ENCODE data around the gene DNAL4.

Gene DNAL4

DNA sequence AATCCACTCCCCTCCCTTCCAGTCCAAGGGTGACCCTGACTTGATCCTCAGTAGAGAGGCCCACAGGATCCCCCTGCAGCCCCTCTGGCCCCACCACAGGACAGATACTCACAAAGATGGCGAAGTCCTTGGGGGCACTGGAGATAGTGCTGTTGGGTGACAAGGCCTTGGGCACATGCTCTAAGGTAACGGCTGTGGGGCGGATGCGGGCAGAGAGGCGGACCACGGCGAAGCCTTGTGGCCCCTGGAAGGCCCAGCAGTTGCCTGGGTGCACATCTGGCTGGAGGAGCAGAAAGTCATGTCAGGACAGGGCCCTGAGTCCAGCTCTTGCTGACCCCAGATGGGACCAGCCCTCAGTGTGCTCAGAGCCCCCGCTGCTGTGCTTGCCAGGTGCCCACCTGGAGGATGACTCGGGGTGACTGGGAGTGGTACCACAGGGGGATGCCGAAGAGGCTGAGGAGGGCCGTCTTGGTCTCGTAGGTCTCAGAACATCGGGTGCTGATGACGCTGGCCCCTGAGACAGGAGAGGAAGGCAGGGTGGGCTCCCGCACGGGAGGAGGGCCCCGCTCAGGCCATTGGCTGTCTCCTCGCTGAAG is 55.4 kb downstream of the DNAL4 start:
- no peak for DNase-seq

DNA sequence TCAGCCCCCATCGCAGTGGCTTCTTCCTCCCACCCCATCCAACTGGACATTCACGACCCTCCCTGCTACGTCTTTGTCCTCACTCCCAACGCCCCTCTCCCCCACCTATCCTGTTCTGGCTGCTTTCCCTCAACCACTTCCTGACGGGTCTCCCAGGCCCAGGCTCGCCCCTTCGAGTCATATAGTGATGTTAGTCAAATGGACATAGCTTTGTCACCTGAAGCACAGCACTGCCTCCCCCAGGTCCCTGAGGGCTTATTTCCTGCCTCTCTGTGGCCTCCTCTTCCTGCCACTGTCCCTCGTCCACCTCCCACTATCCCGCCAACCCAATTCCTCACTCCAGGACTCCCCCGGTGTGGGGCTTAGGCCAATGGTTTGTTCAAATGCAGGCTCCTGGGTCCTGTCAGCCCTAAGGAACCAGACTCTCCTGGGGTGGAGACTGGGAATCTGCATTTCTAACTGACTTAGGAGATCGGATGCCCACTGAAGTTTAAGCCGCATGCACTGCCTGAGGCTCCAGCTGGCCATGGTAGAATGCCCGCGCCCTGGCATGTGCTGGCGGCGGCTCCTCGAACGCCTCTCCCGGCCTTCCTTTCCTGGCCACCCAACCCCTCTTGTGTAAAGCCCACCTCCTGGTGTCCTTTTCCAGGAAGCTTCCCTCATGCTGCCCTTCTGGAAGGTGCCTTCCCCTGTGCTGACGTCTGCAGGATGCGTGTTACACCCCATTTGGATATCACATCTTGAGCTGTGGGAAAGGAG is 56.5 kb downstream of the DNAL4 start:
- DNase-seq: no peak

DNA sequence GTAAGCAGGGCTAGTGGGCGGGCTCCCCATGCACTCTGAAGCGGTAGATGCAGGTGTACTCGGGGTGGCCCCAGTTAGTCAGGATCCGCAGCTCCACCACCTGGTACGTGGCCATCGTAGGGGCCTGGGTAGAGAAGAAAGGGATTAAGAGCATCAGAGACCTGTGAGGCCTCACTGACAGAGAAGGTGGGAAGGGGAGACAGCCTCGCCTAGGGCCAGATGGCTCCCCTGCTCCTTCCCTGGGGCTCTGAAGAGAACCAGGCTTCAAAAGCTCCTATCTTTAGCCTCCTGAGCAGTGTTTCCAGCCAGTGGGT is 57.7 kb downstream of the DNAL4 start:
- DNase-seq: no peak

GRCh38 chr22:38735465-38736256 is 58.3 kb downstream of the DNAL4 start:
- peak; percentile 21 for DNase-seq

DNA sequence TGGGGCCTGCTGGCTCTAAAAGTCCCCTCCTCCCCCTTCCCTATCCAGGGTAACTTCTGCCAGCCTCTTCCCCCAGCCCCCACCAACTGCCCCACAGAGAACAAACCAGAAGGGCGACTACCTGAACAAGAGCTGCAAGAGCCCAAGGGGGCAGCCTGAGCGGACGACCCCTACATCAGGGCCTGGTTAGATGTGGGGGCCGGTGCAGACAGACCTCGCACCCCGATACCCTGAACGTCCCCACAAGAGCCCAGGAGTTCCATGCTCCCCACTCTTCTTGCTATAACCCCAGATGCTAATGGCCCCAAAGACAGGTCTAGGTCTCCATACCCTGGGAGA is 58.8 kb downstream of the DNAL4 start:
- no peak for DNase-seq

DNA sequence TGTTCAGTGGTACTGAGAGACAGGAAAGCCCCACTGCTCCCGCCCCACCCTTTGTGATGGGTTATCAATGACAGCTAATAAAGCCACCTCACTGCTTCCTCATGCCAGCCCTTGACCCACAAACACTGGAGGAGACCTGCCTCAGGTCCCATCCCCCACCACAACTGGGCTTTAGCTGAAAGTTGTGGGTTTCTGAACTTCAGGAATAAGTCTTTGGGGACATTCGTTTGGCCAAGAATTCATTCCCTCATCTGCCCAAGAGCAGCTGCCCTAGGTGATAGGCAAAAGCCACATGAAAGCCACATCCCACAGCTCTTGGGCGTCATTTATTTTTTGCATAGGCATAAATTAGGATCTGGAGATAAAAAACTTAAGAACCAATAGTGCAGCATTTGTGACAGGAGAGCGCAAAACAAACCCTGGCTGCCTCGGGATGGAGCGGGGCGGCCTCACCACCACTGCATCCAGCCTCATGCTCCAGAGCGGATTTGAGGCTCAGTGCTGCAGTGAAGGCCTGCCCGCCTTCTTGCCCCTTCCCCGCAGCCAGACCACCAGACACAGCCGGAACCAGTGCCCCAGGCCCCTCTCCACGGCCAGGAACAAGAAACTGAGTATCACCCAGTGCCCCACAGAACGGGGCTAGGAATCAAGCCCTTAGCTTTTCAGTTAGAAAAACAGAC is 59.4 kb downstream of the DNAL4 start:
- no peak for DNase-seq

DNA sequence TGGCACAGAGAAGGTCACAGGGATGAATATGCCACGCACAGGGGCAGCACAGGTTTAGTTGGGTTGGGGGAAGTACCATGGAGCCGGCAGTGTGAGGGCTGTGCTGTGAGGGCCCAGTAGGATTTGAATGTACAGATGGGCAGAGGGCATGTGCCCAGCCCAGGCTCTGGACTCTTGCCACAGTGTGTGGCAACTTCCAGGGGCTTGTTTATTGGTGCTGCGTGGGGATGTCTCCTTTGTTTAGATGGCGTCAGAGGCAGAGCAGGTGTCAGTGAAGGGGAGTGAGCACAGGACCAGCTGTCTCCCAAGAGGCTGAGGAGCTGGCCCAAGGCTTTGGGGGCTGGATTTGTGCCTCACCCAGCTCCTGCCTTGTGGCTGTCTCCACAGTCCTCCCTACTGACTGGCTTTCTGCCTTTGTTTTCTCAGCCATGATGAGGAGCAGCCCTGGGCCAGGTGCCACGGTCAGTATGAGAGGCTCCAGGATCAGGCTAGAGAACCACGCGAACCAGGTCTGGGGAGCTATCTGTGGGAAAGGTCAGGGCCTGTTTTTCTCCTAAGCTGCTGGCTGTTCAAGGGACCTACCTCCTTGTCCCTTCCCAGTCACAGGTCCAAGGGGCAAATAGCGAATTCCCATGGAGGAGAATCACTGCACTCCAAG is 60.1 kb downstream of the DNAL4 start:
- peak; percentile 88 for DNase-seq

GRCh38 chr22:38733329-38733723 is 60.6 kb downstream of the DNAL4 start:
- peak; percentile 54 for DNase-seq

- DNase-seq: no peak
These were observed 61.6 kb downstream of the DNAL4 start for GRCh38 chr22:38732251-38732815.

DNA sequence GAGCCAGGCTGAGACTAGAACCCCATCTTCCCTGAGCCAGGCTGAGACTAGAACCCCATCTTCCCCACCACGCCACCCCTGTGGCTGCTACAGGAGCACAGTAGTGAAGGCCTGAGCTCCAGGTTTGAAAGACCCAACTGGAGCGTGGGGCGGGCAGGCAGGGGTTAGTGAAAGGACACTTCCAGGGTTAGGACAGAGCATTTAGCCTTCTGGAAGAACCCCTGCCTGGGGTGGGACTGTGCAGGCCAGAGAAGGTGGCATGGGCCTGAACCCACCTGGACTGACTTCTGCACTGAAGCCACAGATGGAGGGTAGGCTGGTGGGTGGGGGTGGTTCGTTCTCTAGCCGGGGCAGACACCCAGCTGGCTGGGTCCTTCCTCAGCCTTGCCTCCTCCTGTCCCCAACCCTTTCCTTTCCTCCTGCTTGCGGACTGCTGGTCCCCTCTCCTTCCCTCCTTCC is 62.2 kb downstream of the DNAL4 start:
- no peak for DNase-seq

- DNase-seq: no peak
These were observed 63.5 kb downstream of the DNAL4 start for GRCh38 chr22:38730411-38730871.

GRCh38 chr22:38729946-38730345 is 64.0 kb downstream of the DNAL4 start:
- no peak for DNase-seq

GRCh38 chr22:38728871-38729796 is 64.8 kb downstream of the DNAL4 start:
- no peak for DNase-seq

Data from NCI-H2029 (cell line).